C4-2B (cell line): Measurements from ENCODE around the gene MAP1LC3B2.
A peak's percentile ranks its signal among the peaks of the same experiment; 100 is the strongest.

Experiments used
- H3K27ac ChIP-seq: fragments of 450-650 bp; 2 replicates; pipeline ENCODE4 v1.5.1; 2017
- CTCF ChIP-seq: fragments of 450-650 bp; conservative IDR thresholded peaks from 2 replicates; pipeline ENCODE4 v1.5.1; 2017; ENCODE audit warnings: mild to moderate bottlenecking
- ZFX ChIP-seq: fragments of 450-650 bp; IDR thresholded peaks from 2 replicates; pipeline ENCODE4 v1.6.1; 2017

Gene MAP1LC3B2

GRCh38 chr12:116601933-116602810, 43.0 kb downstream of the MAP1LC3B2 start:
- no peak overlapping the region for H3K27ac ChIP-seq
- TF ChIP-seq ZFX (no peak), CTCF (no peak)

- H3K27ac ChIP-seq = no peak overlapping the region
- TF ChIP-seq ZFX = no peak
- TF ChIP-seq CTCF = no peak
Measured at GRCh38 chr12:116603546-116604177, 44.5 kb downstream of the MAP1LC3B2 start.

GRCh38 chr12:116604178-116604895, 45.2 kb downstream of the MAP1LC3B2 start:
- no peak overlapping the region for H3K27ac ChIP-seq
- TF ChIP-seq ZFX = no peak
- TF ChIP-seq CTCF = no peak

DNA sequence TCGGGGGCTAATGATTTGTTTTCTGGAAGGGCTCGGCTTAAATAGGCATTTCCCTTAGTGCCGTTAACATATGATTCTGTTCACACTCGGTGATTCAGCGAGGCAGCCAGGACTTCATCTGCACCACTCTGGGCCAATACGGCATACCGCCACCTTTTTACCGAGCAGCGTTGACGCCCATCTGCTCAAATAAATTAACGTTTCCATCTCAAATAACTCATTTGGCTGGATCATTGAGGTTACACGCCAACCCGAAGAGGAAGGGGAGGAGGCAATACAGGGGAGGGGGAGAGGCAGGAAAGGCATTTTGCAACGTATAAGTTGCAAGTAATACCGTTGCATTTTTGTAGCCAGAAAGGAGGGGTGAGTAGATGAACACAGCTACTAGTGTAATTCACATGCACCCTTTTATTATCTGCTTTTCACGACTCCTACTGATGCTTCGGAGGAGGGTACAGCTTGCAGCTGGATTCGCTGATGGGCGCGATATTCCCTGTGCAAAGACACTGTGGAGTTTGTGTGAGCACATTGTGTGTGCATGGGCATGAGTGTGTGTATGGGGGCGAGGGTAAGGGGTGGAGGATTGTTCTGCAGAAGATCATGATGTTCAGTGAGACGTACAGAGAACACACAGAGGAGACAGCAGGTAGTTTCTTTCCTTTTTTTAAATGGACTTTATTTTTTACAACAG, 45.9 kb downstream of the MAP1LC3B2 start:
- TF ChIP-seq ZFX = no peak
- TF ChIP-seq CTCF = no peak
- H3K27ac ChIP-seq = no peak overlapping the region

DNA sequence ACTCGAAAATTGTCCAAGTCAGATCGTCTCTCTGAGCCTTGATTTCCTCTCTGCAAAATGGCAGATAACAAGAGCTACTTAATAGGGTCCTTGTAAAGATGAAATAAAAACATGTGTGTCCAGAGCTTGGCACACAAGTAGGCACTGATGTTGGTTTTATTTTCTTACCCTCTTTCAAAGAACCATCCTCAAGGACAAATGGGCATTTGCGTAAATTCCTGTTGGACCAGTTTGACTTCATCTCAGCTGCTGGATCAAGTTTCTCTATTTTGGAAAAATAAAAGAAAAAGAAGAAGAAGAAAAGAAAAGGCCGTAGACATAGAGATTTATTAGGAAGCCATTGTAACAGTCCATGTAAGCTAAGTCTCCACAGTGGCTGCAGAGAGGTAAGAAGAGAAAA, 47.2 kb downstream of the MAP1LC3B2 start:
- peak overlapping the region; percentile 14; the same call in 1 of the 2 replicates for H3K27ac ChIP-seq
- TF ChIP-seq CTCF = no peak
- TF ChIP-seq ZFX = no peak

DNA sequence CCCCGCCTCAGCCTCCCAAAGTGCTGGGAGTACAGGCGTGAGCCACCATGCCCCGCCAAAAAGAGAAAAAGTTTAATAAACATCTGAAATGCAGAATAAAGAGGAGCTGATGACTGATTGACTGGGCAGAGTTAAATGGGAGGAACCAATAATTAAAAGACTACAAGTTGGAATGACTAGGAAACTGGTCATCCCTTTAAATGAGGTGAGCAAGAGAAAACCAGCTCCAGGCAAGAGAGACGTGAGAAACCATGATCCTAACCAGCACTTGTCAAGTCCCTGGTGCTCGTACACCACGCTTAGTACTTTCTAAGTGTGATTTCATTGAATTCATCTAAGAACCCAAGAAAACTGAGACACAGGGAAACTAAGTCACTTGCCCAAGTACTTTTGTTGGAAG, 47.9 kb downstream of the MAP1LC3B2 start:
- TF ChIP-seq CTCF (no peak), ZFX (no peak)
- H3K27ac ChIP-seq = peak overlapping the region; percentile 14; the same call in 1 of the 2 replicates
